Ovary (tissue), 9 donors: Measurements from ENCODE around the gene SENP8. TPM values are rescaled to one million over a fixed set of nuclear protein-coding genes. Genes with fewer than 3 reads are reported as not detected.

ENCODE experiments used
- DNase-seq, 5 donors: peaks; one replicate each; pipeline ENCODE4 v3.0.0-alpha.2; 2019 to 2020
- H3K27ac ChIP-seq, 2 donors: fragments of 200-600 bp; one replicate each; pipeline versions ENCODE4 v1.5.1 to v1.8.0; 2019 to 2022
- H3K27me3 ChIP-seq: fragments of 200-600 bp; one replicate; pipeline ENCODE4 v1.8.0; 2022
- H3K36me3 ChIP-seq: fragments of 200-600 bp; sonication (generic); one replicate; pipeline ENCODE4 v1.5.1; 2019
- H3K4me1 ChIP-seq: one replicate; pipeline ENCODE4 v1.8.1; 2013; ENCODE audit warnings: mild to moderate bottlenecking, moderate library complexity; ENCODE audit not compliant: insufficient read depth
- H3K4me3 ChIP-seq: fragments of 200-600 bp; sonication (generic); one replicate; pipeline ENCODE4 v1.5.1; 2017
- H3K9me3 ChIP-seq, 2 donors: fragments of 200-600 bp in 1 of 2; sonication (generic) in 1 of 2; one replicate each; pipeline versions ENCODE4 v1.5.1 to v1.8.1; 2013 to 2019; ENCODE audit warnings: mild to moderate bottlenecking in 1 of 2, moderate library complexity in 1 of 2
- CTCF ChIP-seq, 3 donors: fragments of 450-650 bp in 2 of 3; fragments of 200-600 bp in 1 of 3; IDR thresholded peaks; one replicate each; pipeline versions ENCODE4 v1.5.1 to v1.8.0; 2016 to 2022; ENCODE audit warnings: antibody characterized with exemption in 3 of 3, mild to moderate bottlenecking in 1 of 3
- EP300 ChIP-seq: sonication (generic); formaldehyde crosslinking; IDR thresholded peaks from one replicate; pipeline ENCODE4 v1.6.1; 2017; ENCODE audit warnings: antibody characterized with exemption
- POLR2A ChIP-seq: fragments of 450-650 bp; IDR thresholded peaks from one replicate; pipeline ENCODE4 v1.6.1; 2017; ENCODE audit warnings: antibody characterized with exemption, mild to moderate bottlenecking, moderate library complexity
- WGBS, 3 donors: extraction: QIAGEN DNeasy Blood & Tissue Kit in 1 of 3; methylation state at CpG; one replicate each; pipeline versions ENCODE4 v1.1.5 to v1.1.7; 2013 to 2017; 5-methylcytosine and 5-hydroxymethylcytosine counted together
- intact Hi-C, 4 donors: fragments of 100-400 bp; cut with DNase I; formaldehyde crosslinking; loops; one replicate each; pipeline versions ENCODE4 v1.11.0 to v1.15.1; 2022 to 2023
- polyA plus RNA-seq, 2 donors: library from polyadenylated mRNA; stranded (reverse); fragments of 200-250 nt in 1 of 2; fragments of 350-450 nt in 1 of 2; fragmentation: Illumina TruSeq in 1 of 2; extraction: RNeasy Lipid Tissue Mini Kit (QIAGEN cat#74804) in 1 of 2; gene quantifications; one replicate each; pipeline ENCODE4 v1.2.3, GENCODE V29; 2013 to 2014
- total RNA-seq, 7 donors: library from RNA; depleted of rRNA in 2 of 7; stranded (reverse); fragments of >200 nt in 2 of 7; fragmentation: NEBNext Ultra II Directional in 3 of 7; extraction: Animal tissue kit (Norgen Biotek cat#: 25700) in 3 of 7; gene quantifications; one replicate each; pipeline versions ENCODE4 v1.1.0 to v1.2.4, GENCODE V29; 2016 to 2023
- donor health status: DM: no; HTN: no; CAD: no; lungs with moderate emphysema.
- donor health status: DM: no; HTN: no; CAD: no.
- donor health status: Bipolar disorder and iron deficiency.
- donor health status: DM: yes; HTN: yes; CAD: no.
- donor health status: DM: no; HTN: no; CAD: no.
- donor health status: DM: yes; HTN: yes; CAD: no.

The SENP8 gene
- total and polyA plus RNA-seq, 9 donors: 0.72 to 5.4 (median 3.2) TPM

- Histone ChIP-seq H3K4me1 (no peaks in the 10 kb centered on the region), H3K27ac (no peak overlapping the region)
- 72 to 89% (median 79%) methylated on average over 5 of the region's 5 CpGs for WGBS, 3 donors
Measured at GRCh38 chr15:72074335-72075060, 43.7 kb upstream of the SENP8 start.

GRCh38 chr15:72077950-72078349, 40.3 kb upstream of the SENP8 start:
- H3K36me3 ChIP-seq: no peaks in the 10 kb centered on the region
- H3K27ac ChIP-seq: no peak overlapping the region
- no peak overlapping the region for H3K4me3 ChIP-seq
- WGBS, 3 donors: 95 to 100% (median 98%) methylated on average over 1 of the region's 1 CpG
- no peak for TF ChIP-seq EP300
- TF ChIP-seq CTCF (IDR thresholded peaks at IDR 0.05): no peak
- TF ChIP-seq POLR2A: no peak
- DNase-seq: no peak
- intact Hi-C loops: no loop called here
- H3K27me3 ChIP-seq: no peaks in the 10 kb centered on the region
- H3K9me3 ChIP-seq: no peaks in the 10 kb centered on the region
- H3K4me1 ChIP-seq: no peaks in the 10 kb centered on the region

More at GRCh38 chr15:72074335-72075060, 43.7 kb upstream of the SENP8 start:
- intact Hi-C loops: no loop called here
- no peaks in the 10 kb centered on the region for H3K9me3 ChIP-seq
- no peaks in the 10 kb centered on the region for H3K27me3 ChIP-seq
- H3K4me3 ChIP-seq: no peak overlapping the region
- no peak for DNase-seq
- no peaks in the 10 kb centered on the region for H3K36me3 ChIP-seq
- TF ChIP-seq POLR2A: no peak
- TF ChIP-seq CTCF (IDR thresholded peaks at IDR 0.05): no peak
- no peak for TF ChIP-seq EP300

GRCh38 chr15:72078887-72079286, 39.3 kb upstream of the SENP8 start:
- no peaks in the 10 kb centered on the region for H3K27me3 ChIP-seq
- H3K4me1 ChIP-seq: no peaks in the 10 kb centered on the region
- no peaks in the 10 kb centered on the region for H3K36me3 ChIP-seq
- TF ChIP-seq EP300: no peak
- TF ChIP-seq CTCF (IDR thresholded peaks at IDR 0.05): no peak
- no peak for TF ChIP-seq POLR2A
- H3K4me3 ChIP-seq: no peak overlapping the region
- DNase-seq: no peak
- intact Hi-C loops: no loop called here
- H3K9me3 ChIP-seq: no peaks in the 10 kb centered on the region
- 94 to 95% (median 95%) methylated on average over 6 of the region's 6 CpGs for WGBS, 3 donors
- H3K27ac ChIP-seq: no peak overlapping the region

GRCh38 chr15:72082176-72082575, 36.0 kb upstream of the SENP8 start:
- WGBS, 3 donors: 88 to 94% (median 93%) methylated on average over 1 of the region's 1 CpG
- H3K9me3 ChIP-seq: no peaks in the 10 kb centered on the region
- H3K27ac ChIP-seq: no peak overlapping the region

More at GRCh38 chr15:72082176-72082575, 36.0 kb upstream of the SENP8 start:
- TF ChIP-seq POLR2A: no peak
- no peak for TF ChIP-seq EP300
- no peak for TF ChIP-seq CTCF (IDR thresholded peaks at IDR 0.05)
- Histone ChIP-seq H3K27me3 (no peaks in the 10 kb centered on the region), H3K36me3 (no peaks in the 10 kb centered on the region), H3K4me3 (no peak overlapping the region), H3K4me1 (no peaks in the 10 kb centered on the region)
- DNase-seq: no peak
- intact Hi-C loops: no loop called here
